NCI-H2196 (cell line): ENCODE results near the gene TMEM174.
"Not testable (repeated sequence)": the region's sequence is repeated elsewhere in the genome, so short reads cannot be mapped to it uniquely, and the experiment has no call there.

Experiments used
- DNase-seq: peaks from one replicate; lab custom pipeline; 2025; ENCODE audit not compliant: unreplicated experiment; lab: John Stamatoyannopoulos, UW

Gene TMEM174

GRCh38 chr5:73193592-73193991 is 20.6 kb downstream of the TMEM174 start:
- DNase-seq, result no peak

GRCh38 chr5:73196201-73196600 is 23.2 kb downstream of the TMEM174 start:
- no peak for DNase-seq

- no peak for DNase-seq
Observed at GRCh38 chr5:73197637-73198257, 24.8 kb downstream of the TMEM174 start.

GRCh38 chr5:73198833-73199592 is 26.0 kb downstream of the TMEM174 start:
- no peak for DNase-seq

- DNase-seq, result no peak
Observed at GRCh38 chr5:73199671-73200070, 26.7 kb downstream of the TMEM174 start.

- DNase-seq, result no peak
Observed at GRCh38 chr5:73201547-73202513, 28.8 kb downstream of the TMEM174 start.

- DNase-seq, result peak; percentile 57
Observed at GRCh38 chr5:73204332-73204731, 31.3 kb downstream of the TMEM174 start.

GRCh38 chr5:73204733-73205132 is 31.7 kb downstream of the TMEM174 start:
- DNase-seq, result no peak

- DNase-seq, result peak; percentile 3
Observed at GRCh38 chr5:73205305-73205704, 32.3 kb downstream of the TMEM174 start.

GRCh38 chr5:73207239-73207638 is 34.2 kb downstream of the TMEM174 start:
- not testable (repeated sequence) for DNase-seq

GRCh38 chr5:73209075-73209474 is 36.1 kb downstream of the TMEM174 start:
- not testable (repeated sequence) for DNase-seq

- not testable (repeated sequence) for DNase-seq
Observed at GRCh38 chr5:73212693-73213092, 39.7 kb downstream of the TMEM174 start.

- peak; percentile 32 for DNase-seq
Observed at GRCh38 chr5:73213566-73213998, 40.6 kb downstream of the TMEM174 start.

GRCh38 chr5:73214306-73214705 is 41.3 kb downstream of the TMEM174 start:
- no peak for DNase-seq

GRCh38 chr5:73214996-73215395 is 42.0 kb downstream of the TMEM174 start:
- peak; percentile 7 for DNase-seq

GRCh38 chr5:73215531-73215890 is 42.5 kb downstream of the TMEM174 start:
- no peak for DNase-seq

GRCh38 chr5:73215891-73216610 is 43.1 kb downstream of the TMEM174 start:
- peak; percentile 66 for DNase-seq

GRCh38 chr5:73218552-73219171 is 45.7 kb downstream of the TMEM174 start:
- no peak for DNase-seq

GRCh38 chr5:73219336-73219735 is 46.3 kb downstream of the TMEM174 start:
- DNase-seq, result not testable (repeated sequence)

GRCh38 chr5:73221161-73221560 is 48.2 kb downstream of the TMEM174 start:
- no peak for DNase-seq
